Measurements from ENCODE around the gene HPS1. TPM values are rescaled to one million over a fixed set of nuclear protein-coding genes. Genes with fewer than 3 reads are reported as not detected.

Gene HPS1
- polyA plus RNA-seq, 2 of the 4 experiments (the other 2 are of a cell fraction) = 25.1 to 28.2 TPM

GRCh38 chr10:98474628-98475027, 27.9 kb upstream of the HPS1 start:
- ChIA-PET POLR2A (no interaction called here), CTCF (interaction anchor here (1.2 kb wide), 1 partner anchor 8 kb away, joined by 3 read pairs; no protein-coding TSS in a partner anchor)
- H3K9me3 ChIP-seq = no peaks in the 10 kb centered on the region
- ATAC-seq = no peak
- H3K4me3 ChIP-seq = no peak overlapping the region
- no peak for FAIRE-seq
- H3K4me2 ChIP-seq = no peak overlapping the region
- TF ChIP-seq ZC3H11A (IDR thresholded peaks at IDR 0.05) (no peak), REST (IDR thresholded peaks at IDR 0.05) (no peak)
- no peak overlapping the region for H3K27ac ChIP-seq
- no peaks in the 10 kb centered on the region for H3K4me1 ChIP-seq
- no peak for DNase-seq (ENCODE audit: low read depth in 1 of 2, low spot score in 1 of 2)

- Histone ChIP-seq H3K4me3 (no peak overlapping the region), H3K27ac (no peak overlapping the region), H3K4me1 (no peaks in the 10 kb centered on the region), H3K9me3 (no peaks in the 10 kb centered on the region), H3K4me2 (no peak overlapping the region)
- CTCF ChIA-PET = interaction anchor here (0.8 to 1.0 kb wide), 2 partner anchors 105 to 774 kb away, joined by 3 to 4 read pairs; no protein-coding TSS in a partner anchor
- no peak for TF ChIP-seq HOXB5 (CRISPR knock-in tag; IDR thresholded peaks at IDR 0.05)
- no peak for TF ChIP-seq KDM1A (IDR thresholded peaks at IDR 0.05; ENCODE audit: low read depth)
- no peak for TF ChIP-seq MAX (IDR thresholded peaks at IDR 0.05)
- TF ChIP-seq POLR2AphosphoS2 (conservative IDR thresholded peaks at IDR 0.05; ENCODE audit: low read length) = no peak
- no peak for TF ChIP-seq MAFK (IDR thresholded peaks at IDR 0.05; ENCODE audit: partially characterized antibody)
- no peak for TF ChIP-seq BHLHE40 (IDR thresholded peaks at IDR 0.05; ENCODE audit: low read depth, low read length)
- no peak for TF ChIP-seq FOSB (CRISPR knock-in tag; IDR thresholded peaks at IDR 0.05)
- no peak for TF ChIP-seq NFE2L2 (conservative IDR thresholded peaks at IDR 0.05; ENCODE audit: low read length)
- no peak for TF ChIP-seq KDM5A (IDR thresholded peaks at IDR 0.05)
- TF ChIP-seq JUN (IDR thresholded peaks at IDR 0.05) = no peak
- no peak for TF ChIP-seq TFCP2L1 (CRISPR knock-in tag; IDR thresholded peaks at IDR 0.05)
- no peak for TF ChIP-seq EHF (CRISPR knock-in tag; IDR thresholded peaks at IDR 0.05)
- TF ChIP-seq HEYL (CRISPR knock-in tag; IDR thresholded peaks at IDR 0.05) = no peak
- TF ChIP-seq ZSCAN20 (CRISPR knock-in tag; IDR thresholded peaks at IDR 0.05) = no peak
- TF ChIP-seq NPAS2 (CRISPR knock-in tag; IDR thresholded peaks at IDR 0.05; ENCODE audit: borderline replicate concordance) = no peak
- TF ChIP-seq, protein P1, sequence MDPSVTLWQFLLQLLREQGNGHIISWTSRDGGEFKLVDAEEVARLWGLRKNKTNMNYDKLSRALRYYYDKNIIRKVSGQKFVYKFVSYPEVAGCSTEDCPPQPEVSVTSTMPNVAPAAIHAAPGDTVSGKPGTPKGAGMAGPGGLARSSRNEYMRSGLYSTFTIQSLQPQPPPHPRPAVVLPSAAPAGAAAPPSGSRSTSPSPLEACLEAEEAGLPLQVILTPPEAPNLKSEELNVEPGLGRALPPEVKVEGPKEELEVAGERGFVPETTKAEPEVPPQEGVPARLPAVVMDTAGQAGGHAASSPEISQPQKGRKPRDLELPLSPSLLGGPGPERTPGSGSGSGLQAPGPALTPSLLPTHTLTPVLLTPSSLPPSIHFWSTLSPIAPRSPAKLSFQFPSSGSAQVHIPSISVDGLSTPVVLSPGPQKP (IDR thresholded peaks at IDR 0.05; ENCODE audit: low read depth, low read length) = no peak
- TF ChIP-seq REST (IDR thresholded peaks at IDR 0.05) = no peak
- no peak for TF ChIP-seq SREBF2 (IDR thresholded peaks at IDR 0.05)
- DNase-seq (ENCODE audit: low read depth in 1 of 2, low spot score in 1 of 2) (no peak), ATAC-seq (no peak), FAIRE-seq (no peak)
- 45% methylated on average over 4 of the region's 4 CpGs for WGBS (ENCODE audit: missing lambda C conversion rate)
- POLR2A ChIA-PET = no interaction called here
These were observed 25.5 kb upstream of the HPS1 start for GRCh38 chr10:98472196-98472595.

Data from A549 (cell line).